T47D (cell line): ENCODE measurements around the gene CDK6.
A peak's percentile ranks its signal among the peaks of the same experiment; 100 is the strongest.
"Not testable (repeated sequence)": the region's sequence is repeated elsewhere in the genome, so short reads cannot be mapped to it uniquely, and the experiment has no call there.

Experiments
- DNase-seq, 2 experiments: peaks; one replicate each; pipeline versions ENCODE4 v3.0.0 to v3.0.0-alpha.2; 2011 to 2012; ENCODE audit warnings: low read depth in 1 of 2, low spot score in 1 of 2
- JUND ChIP-seq: IDR thresholded peaks from 2 replicates; pipeline ENCODE4 v1.6.1; 2012; ENCODE audit warnings: low read depth
- in situ Hi-C: cut with HindIII; loops from 2 replicates; pipeline ENCODE4 v1.10.0; 2016; ENCODE audit warnings: low sequenced_read_pairs, low pct_unique_long_range_greater_than_20kb

The CDK6 gene

DNA sequence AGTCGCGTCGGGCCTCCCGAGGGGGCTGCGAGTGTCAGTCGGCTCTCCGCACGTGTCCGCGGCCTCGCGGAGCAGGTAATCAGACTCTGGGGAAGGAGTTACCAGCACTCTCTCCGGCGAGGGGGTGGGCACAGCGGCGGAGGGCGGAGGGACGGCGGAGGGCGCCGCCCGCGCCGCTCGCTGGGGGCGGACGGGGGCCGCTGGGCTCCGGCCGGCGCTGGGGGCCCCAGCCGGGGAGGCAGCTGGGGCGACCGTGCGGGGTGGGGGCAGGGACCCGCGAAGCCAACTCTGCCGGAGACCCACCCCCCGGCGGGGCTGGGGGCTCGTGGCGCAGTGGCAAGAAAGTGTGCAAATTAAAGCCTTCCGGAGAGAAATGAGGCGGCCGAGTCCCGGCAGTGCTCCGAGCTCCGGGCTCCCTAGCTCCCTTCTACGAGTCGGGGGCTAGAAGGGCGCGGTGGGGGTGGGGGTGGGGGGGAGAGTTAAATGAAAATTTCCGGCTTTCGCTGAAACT, at the start of gene CDK6:
Gene CDK6 (minus strand): TSS at position 85 of the 511 bp plus-strand sequence. CDS start 3,250 bp downstream, outside the sequence.
- TF ChIP-seq JUND = no peak
- in situ Hi-C loops = no loop called here
- peak in 1 of 2 experiments; percentile 11 for DNase-seq

DNA sequence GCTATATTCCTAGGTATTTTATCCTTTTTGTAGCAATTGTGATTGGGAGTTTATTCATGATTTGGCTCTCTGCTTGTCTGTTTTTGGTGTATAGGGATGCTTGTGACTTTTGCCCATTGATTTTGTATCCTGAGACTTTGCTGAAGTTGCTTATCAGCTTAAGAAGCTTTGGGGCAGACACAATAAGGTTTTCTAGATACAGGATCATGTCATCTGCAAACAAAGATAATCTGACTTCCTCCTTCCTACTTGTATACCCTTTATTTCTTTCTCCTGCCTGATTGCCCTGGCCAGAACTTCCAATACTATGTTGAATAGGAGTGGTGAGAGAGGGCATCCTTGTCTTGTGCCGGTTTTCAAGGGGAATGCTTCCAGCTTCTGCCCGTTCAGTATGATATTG, 49.7 kb upstream of the CDK6 start:
- DNase-seq, in situ Hi-C loops: not testable (repeated sequence)

DNA sequence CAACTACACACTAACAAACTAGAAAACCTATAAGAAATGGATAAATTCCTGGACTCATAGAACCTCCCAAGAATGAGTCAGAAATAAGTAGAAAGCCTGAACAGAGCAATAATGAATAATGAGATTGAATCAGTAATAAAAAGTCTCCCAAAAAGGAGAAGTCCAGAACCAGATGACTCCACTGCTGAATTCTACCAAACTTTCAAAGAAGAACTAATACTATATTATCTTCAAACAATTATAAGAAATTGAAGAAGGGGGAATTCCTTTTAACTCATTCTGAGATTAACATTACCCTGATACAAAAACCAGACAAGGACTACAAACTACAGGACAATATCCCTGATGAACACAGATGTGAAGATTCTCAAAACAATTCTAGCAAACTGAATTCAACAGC, 47.8 kb upstream of the CDK6 start:
- in situ Hi-C loops = no loop called here
- no peak for TF ChIP-seq JUND
- no peak for DNase-seq

DNA sequence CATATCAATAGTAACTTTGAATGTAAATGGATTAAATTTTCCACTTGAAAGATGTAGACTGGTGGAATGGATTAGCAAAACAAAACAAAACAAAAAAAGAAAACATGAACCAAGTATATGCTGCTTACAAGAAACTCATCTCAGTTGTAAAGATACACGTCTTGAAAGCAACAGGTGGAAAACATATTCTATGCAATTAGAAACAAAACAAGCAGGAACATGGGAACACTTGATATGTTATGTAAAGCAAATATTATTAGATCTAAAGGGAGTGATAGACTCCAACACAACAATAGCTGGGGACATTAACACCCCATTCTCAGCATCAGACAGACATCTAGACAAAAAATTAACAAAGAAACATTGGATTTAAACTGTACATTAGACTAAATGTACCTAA, 46.4 kb upstream of the CDK6 start:
- in situ Hi-C loops = no loop called here
- no peak for TF ChIP-seq JUND
- DNase-seq = no peak

DNA sequence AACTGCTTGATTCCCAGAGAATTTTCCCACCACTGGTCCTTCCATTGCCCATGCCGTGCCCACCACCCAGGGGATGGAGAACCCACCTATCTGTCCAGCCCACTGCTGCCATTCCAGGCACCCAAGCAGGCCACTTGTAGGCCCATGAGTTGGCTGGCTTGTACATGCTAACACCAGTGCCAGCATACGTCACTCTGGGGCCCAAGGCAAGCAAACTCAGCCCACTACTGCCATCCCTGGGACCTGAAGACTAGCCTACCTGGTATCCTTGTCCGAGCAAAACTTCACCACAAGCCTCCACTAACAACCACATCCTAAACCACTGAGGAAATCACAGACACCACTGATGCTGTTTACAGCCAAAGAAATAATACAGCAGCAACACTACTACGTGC, 44.7 kb upstream of the CDK6 start:
- in situ Hi-C loops = no loop called here
- no peak for DNase-seq

DNA sequence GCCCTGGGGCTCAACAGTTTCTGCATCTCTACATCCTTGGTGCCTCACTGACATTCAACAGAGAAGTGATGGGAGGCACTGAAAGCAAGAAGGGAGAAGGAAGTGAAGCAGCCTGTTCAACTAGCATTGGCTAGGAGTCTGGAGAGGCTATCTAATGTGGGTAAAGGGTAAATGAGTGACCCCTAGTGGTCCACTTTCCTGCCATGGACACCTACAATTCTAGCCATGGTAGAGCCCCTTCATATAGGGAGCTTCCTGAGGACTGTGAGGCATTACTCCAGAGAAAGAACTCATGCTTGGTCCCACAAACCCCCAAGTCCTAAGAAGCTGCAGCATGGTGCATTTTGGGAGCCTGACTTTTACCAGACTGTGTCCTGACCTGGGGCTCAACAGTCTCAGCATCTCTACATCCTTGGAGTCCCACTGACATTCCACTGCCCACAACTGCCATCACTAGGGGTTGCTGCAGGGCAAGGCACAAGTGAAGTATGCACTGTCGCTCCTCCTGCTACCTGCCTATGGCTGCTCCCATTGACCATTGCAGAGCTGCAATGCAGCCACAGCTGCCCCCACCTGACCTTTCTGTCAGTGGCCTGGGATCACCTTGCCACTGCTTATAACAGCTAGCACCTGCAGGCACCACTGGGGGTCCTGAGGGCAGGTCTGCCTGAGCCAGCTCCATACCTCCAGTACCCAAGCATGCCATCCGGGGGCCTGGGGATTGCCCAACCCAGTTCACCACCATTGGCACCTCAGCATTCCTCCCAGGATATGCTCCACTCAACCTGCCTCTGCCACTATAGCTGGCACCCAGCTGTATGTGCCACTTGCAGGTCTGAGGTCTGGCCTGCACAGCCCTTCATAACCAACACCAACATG, 44.1 kb upstream of the CDK6 start:
- TF ChIP-seq JUND = no peak
- in situ Hi-C loops = no loop called here
- peak in 1 of 2 experiments; percentile 36 for DNase-seq

More for the DNA sequence above, 44.7 kb upstream of the CDK6 start:
- no peak for TF ChIP-seq JUND

DNA sequence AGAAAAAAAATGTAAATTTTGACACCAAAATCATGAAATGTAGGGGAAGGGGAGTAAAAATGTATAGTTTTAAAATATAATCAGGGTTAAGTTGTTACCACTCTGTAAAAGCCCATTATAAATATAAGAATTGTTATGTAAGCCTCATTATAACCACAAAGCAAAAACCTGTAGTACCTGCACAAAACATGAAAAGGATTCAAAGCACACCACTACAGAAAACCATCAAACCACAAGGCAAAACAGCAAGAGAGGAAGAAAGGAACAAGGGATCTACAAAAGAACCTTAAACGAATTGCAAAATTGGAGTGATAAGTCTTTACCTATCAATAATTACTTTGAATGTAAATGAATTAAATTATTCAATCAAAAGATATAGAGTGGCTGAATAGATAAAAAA, 41.0 kb upstream of the CDK6 start:
- no peak for TF ChIP-seq JUND
- DNase-seq = no peak
- in situ Hi-C loops = no loop called here

DNA sequence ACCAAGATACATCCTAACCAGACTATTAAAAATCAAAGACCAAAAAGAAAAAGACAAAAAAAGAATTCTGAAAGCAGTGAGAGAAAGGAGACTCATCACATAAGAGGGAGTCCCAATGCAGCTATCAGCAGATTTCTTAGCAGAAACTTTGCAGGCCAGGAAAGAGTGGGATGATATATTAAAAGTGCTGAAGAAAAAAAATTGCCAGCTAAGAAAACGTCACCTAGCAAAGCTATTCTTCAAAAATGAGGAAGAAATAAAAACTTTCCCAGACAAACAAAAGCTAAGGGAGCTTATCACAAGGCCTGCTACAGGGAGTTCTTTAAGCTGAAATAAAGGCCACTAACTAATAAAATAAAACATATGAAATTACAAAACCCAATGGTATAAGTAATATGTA, 40.5 kb upstream of the CDK6 start:
- no peak for DNase-seq
- in situ Hi-C loops = no loop called here
- TF ChIP-seq JUND = no peak

DNA sequence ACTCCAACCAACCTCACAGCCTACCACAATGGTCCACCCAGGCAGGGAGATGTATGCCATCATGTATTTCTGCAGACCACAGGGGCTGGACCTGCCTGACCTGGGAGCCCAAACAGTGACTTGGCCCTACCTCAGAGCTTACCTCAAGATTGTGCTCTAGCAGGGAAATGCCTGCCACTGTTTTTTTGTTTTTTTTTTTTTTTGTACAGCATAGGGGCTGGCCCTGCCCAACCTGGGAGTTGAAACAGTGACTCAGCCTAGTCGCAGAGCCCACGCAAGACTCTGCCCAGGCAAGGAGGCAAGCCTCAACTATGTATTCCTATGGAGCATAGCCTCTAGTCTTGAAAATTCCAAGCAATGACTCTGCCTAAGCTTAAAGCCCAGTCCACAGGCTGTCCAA, 39.3 kb upstream of the CDK6 start:
- TF ChIP-seq JUND = no peak
- no peak for DNase-seq
- in situ Hi-C loops = no loop called here

DNA sequence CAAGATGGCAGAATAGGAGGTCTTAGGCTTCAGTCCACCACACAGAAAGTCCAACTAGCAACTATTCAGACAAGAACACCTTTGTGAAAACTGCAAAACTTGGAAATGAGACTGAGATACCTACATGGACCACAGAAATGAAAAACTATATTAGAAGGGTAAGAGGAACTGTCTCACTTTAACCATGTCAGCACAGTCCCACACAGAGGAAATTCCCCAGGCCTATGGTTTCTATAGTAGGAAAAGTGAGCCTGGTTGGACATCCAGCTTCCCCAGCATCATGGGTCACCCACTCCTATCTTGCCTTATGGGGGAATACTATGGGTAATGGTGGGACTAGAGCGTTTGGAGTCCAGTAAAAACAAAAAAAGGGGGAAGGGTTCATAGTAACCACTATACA, 38.8 kb upstream of the CDK6 start:
- in situ Hi-C loops = no loop called here
- no peak for DNase-seq
- TF ChIP-seq JUND = no peak

DNA sequence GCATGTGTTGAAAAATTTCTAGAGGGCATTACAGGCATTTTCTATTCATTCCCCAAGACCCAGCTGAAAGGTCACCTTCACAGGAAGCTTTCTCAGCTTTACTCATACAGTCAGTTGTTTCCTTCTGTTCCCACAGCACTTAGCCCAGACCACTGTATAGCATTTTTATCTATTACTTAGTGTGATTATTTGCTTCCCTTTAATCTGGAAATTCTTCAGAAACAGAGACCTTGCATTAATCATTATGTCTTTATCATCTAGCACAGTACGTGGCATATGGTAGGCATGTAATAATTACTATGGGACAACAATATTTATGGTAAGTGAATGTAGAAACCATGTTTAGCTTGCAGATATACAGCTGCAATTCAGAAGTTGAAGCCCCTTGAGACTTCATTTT, 38.2 kb upstream of the CDK6 start:
- TF ChIP-seq JUND = no peak
- in situ Hi-C loops = no loop called here
- no peak for DNase-seq

DNA sequence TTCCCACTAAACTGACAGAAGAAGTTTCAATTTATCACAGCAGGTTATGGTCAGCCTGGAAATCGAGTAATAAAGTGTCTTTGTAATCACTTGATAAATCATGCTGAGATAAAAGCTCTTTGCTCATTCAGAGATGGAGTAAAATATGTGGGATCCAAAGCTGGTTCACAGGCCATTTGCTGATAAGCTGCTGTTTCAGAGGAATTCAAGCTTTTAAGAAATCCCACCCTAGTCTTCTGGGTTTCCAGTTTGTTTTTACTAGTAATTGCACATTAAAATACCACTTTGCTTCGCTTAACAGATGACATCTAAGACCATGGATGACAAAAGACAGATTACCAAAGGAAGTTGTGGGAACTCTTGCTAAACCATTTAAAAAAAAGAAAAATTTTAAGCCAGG, 37.4 kb upstream of the CDK6 start:
- in situ Hi-C loops = no loop called here
- TF ChIP-seq JUND = no peak
- no peak for DNase-seq

DNA sequence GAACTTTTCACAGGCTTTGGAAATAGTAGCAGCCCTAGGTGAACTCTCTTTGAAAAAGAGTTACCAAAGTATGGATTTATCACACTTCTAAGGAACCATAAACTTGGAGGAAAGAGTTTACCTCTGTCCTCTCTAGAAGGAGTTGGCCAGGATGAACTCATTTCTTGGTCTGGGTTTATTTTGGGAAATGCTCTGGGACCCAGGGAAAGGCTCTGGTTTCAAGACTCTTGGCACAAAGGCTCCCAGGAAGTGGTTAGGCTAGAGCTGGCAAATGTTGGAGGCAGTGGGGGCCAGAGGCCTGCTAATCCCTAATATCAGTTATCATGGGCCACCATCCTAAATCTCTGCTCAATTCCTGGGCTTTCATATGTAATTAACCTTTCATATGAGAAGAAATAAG, 36.3 kb upstream of the CDK6 start:
- in situ Hi-C loops = no loop called here
- DNase-seq = no peak
- TF ChIP-seq JUND = no peak

DNA sequence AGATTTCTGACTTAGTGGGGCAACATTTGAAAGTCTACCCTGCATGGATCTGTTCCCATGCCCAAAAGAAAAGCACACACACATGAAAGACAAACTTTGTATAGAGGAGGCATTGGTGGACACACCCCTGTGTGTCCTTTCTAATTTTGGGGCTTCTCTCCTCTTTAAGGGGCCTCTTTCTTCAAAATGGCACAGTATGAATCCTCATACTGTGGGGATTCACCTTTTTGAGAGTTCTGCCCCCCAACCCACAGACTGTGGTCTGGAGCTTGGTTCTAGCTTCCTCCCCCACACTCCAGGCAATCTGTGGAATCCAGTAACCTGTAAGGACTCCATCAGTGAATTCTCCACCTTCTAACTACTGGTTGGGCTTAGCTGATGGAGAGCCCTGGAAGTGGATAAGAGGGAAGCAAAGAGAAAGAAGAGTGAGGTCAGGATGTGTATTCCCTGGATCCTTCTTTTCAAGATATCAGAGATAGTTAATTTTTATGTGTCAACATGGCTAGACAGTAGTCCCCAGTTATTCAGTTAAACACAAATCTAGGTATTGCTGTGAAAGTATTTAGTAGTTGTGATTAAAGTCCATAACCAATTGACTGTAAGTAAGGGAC, 32.4 kb upstream of the CDK6 start:
- DNase-seq = no peak
- no peak for TF ChIP-seq JUND
- in situ Hi-C loops = no loop called here

DNA sequence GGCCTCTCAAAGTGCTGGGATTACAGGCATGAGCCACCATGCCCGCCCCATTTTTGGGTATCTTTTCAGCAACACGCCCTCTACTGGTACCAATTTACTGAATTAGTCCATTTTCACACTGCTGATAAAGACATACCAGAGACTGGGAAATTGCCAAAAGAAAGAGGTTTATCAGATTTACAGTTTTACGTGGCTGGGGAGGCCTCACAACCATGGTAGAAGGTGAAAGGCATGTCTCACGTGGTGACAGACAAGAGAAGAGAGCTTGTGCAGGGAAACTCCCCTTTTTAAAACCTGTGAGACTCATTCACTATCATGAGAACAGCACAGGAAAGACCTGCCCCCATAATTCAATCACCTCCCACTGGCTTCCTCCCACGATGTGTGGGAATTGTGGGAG, 27.8 kb upstream of the CDK6 start:
- in situ Hi-C loops = not testable (repeated sequence)

More for the DNA sequence above, 27.8 kb upstream of the CDK6 start:
- DNase-seq = not testable (repeated sequence)
